Measurements from ENCODE around the gene ZNF653. TPM values are rescaled to one million over a fixed set of nuclear protein-coding genes. Genes with fewer than 3 reads are reported as not detected.

ZNF653 gene
- total RNA-seq, 2 experiments from 2014 or later = 7.4 to 7.5 TPM

GRCh38 chr19:11506967-11507366 lies 1.3 kb upstream of the ZNF653 start:
- no peak for DNase-seq
- H3K4me1 ChIP-seq (ENCODE audit: insufficient read depth, low read length) = peaks cover 20% of the 10 kb centered on the region
- CTCF ChIA-PET = no interaction called here
- Mint-ChIP-seq H3K27ac (peak overlapping the region; percentile 53), H3K4me1 (ENCODE audit: low read depth) (peaks cover 14% of the 10 kb centered on the region), H3K36me3 (ENCODE audit: low read depth) (peaks cover 32% of the 10 kb centered on the region), H3K9me3 (no peaks in the 10 kb centered on the region), H3K27me3 (no peaks in the 10 kb centered on the region), H3K4me3 (peak overlapping the region; percentile 97)
- no peak for ATAC-seq (ENCODE audit: poor library complexity)
- intact Hi-C loops (cut with DNase I, micrococcal nuclease) = loop anchor here (1.0 to 10.0 kb wide), 4 partner anchors 20 to 1188 kb away; partner anchors contain the start of genes EPOR (in 1 of the 2), FBXW9 (in 1 of the 2) and SWSAP1 (in 1 of the 2)
- POLR2A ChIA-PET = interaction anchor here (1.2 kb wide), 1 partner anchor 9 kb away, joined by 3 read pairs; no protein-coding TSS in a partner anchor
- H3K36me3 ChIP-seq (ENCODE audit: insufficient read depth, low read length) = no peaks in the 10 kb centered on the region
- TF ChIP-seq CTCF (IDR thresholded peaks at IDR 0.05) = no peak
- H3K27ac ChIP-seq (ENCODE audit: low read depth in 1 of 2, low read length in 2 of 2) = no peak overlapping the region
- no peaks in the 10 kb centered on the region for H3K27me3 ChIP-seq (ENCODE audit: control insufficient read depth in 1 of 2, insufficient read depth in 2 of 2, low read length in 2 of 2)
- H3K4me3 ChIP-seq (ENCODE audit: low read length) = no peak overlapping the region
- no peaks in the 10 kb centered on the region for H3K9me3 ChIP-seq (ENCODE audit: control insufficient read depth in 1 of 2, insufficient read depth in 1 of 2, low read length in 2 of 2)

- no peak for TF ChIP-seq CTCF (IDR thresholded peaks at IDR 0.05)
- no peaks in the 10 kb centered on the region for H3K27me3 ChIP-seq (ENCODE audit: control insufficient read depth in 1 of 2, insufficient read depth in 2 of 2, low read length in 2 of 2)
- no peaks in the 10 kb centered on the region for H3K36me3 ChIP-seq (ENCODE audit: insufficient read depth, low read length)
- no peak for DNase-seq
- H3K9me3 ChIP-seq (ENCODE audit: control insufficient read depth in 1 of 2, insufficient read depth in 1 of 2, low read length in 2 of 2) = no peaks in the 10 kb centered on the region
- Mint-ChIP-seq H3K4me3 (peak overlapping the region; percentile 97), H3K36me3 (ENCODE audit: low read depth) (peaks cover 26% of the 10 kb centered on the region), H3K27me3 (no peaks in the 10 kb centered on the region), H3K9me3 (no peaks in the 10 kb centered on the region), H3K27ac (peak overlapping the region; percentile 95), H3K4me1 (ENCODE audit: low read depth) (peaks cover 14% of the 10 kb centered on the region)
- peak overlapping the region; percentile 71 for H3K4me3 ChIP-seq (ENCODE audit: low read length)
- intact Hi-C loops (cut with DNase I, micrococcal nuclease) = loop anchor here (5.0 to 10.0 kb wide), 3 partner anchors 124 to 1189 kb away; partner anchors contain the start of genes EPOR (in 1 of the 2), FBXW9 (in 1 of the 2) and SWSAP1 (in 1 of the 2)
- POLR2A ChIA-PET = interaction anchor here (0.6 to 1.2 kb wide), 2 partner anchors 8 to 23 kb away, joined by 3 read pairs; partner anchors contain the start of gene ECSIT
- H3K27ac ChIP-seq (ENCODE audit: low read depth in 1 of 2, low read length in 2 of 2) = peak overlapping the region; percentile 52 to 96
- H3K4me1 ChIP-seq (ENCODE audit: insufficient read depth, low read length) = peaks cover 20% of the 10 kb centered on the region
- CTCF ChIA-PET = no interaction called here
- ATAC-seq (ENCODE audit: poor library complexity) = peak; percentile 5
These were observed 489 bp upstream of the ZNF653 start for GRCh38 chr19:11506101-11506555.

- ChIA-PET CTCF (interaction anchor here (1.3 kb wide), 1 partner anchor 23 kb away, joined by 4 read pairs; no protein-coding TSS in a partner anchor), POLR2A (interaction anchor here (1.9 kb wide), 1 partner anchor 131 kb away, joined by 6 read pairs; the partner anchor contains the start of gene SWSAP1)
- intact Hi-C loops (cut with DNase I, micrococcal nuclease) = loop anchor here (1.0 to 10.0 kb wide), 5 partner anchors 23 to 1190 kb away; partner anchors contain the start of genes ELOF1 (in 1 of the 2), EPOR (in 1 of the 2), FBXW9 (in 1 of the 2) and SWSAP1 (in 1 of the 2)
- Histone ChIP-seq H3K27ac (ENCODE audit: low read depth in 1 of 2, low read length in 2 of 2) (peak overlapping the region; percentile 52 to 96), H3K36me3 (ENCODE audit: insufficient read depth, low read length) (no peaks in the 10 kb centered on the region), H3K27me3 (ENCODE audit: control insufficient read depth in 1 of 2, insufficient read depth in 2 of 2, low read length in 2 of 2) (no peaks in the 10 kb centered on the region), H3K4me3 (ENCODE audit: low read length) (peak overlapping the region; percentile 71), H3K4me1 (ENCODE audit: insufficient read depth, low read length) (peaks cover 20% of the 10 kb centered on the region), H3K9me3 (ENCODE audit: control insufficient read depth in 1 of 2, insufficient read depth in 1 of 2, low read length in 2 of 2) (no peaks in the 10 kb centered on the region)
- no peaks in the 10 kb centered on the region for H3K9me3 Mint-ChIP-seq
- no peaks in the 10 kb centered on the region for H3K27me3 Mint-ChIP-seq
- peaks cover 14% of the 10 kb centered on the region for H3K4me1 Mint-ChIP-seq (ENCODE audit: low read depth)
- H3K36me3 Mint-ChIP-seq (ENCODE audit: low read depth) = peaks cover 17% of the 10 kb centered on the region
- DNase-seq (peak; percentile 90 to 99 (median 96)), ATAC-seq (ENCODE audit: poor library complexity) (peak; percentile 92)
- peak overlapping the region; percentile 89 for H3K4me3 Mint-ChIP-seq
- peak overlapping the region; percentile 95 for H3K27ac Mint-ChIP-seq
- TF ChIP-seq CTCF (IDR thresholded peaks at IDR 0.05) = no peak
These were observed 571 bp downstream of the ZNF653 start for GRCh38 chr19:11505032-11505503.

Measured in CD4-positive, alpha-beta T cell (primary cell).